HFF-Myc (cell line): ENCODE measurements around the gene COQ3.
A peak's percentile ranks its signal among the peaks of the same experiment; 100 is the strongest.

Experiments
- DNase-seq: peaks from one replicate; pipeline ENCODE4 v3.0.0-alpha.2; 2011; ENCODE audit warnings: low read depth; ENCODE audit errors: extremely low read depth
- H3K4me3 ChIP-seq: replicated peaks from 2 replicates; pipeline ENCODE4 v1.5.1; 2011; ENCODE audit warnings: low read depth, mild to moderate bottlenecking, control low read depth, low read length
- CTCF ChIP-seq: IDR thresholded peaks from 2 replicates; pipeline ENCODE4 v1.5.1; 2012; ENCODE audit warnings: mild to moderate bottlenecking, low read depth, low read length, control low read depth; ENCODE audit errors: missing control alignments

COQ3 gene, protein sequence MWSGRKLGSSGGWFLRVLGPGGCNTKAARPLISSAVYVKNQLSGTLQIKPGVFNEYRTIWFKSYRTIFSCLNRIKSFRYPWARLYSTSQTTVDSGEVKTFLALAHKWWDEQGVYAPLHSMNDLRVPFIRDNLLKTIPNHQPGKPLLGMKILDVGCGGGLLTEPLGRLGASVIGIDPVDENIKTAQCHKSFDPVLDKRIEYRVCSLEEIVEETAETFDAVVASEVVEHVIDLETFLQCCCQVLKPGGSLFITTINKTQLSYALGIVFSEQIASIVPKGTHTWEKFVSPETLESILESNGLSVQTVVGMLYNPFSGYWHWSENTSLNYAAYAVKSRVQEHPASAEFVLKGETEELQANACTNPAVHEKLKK

GRCh38 chr6:99393698-99394531, at the start of gene COQ3:
COQ3 (minus strand) TSS chr6:99394195; CDS start chr6:99394179, 16 bp downstream.
- TF ChIP-seq CTCF: no peak
- peak within 1 kb of the TSS; percentile 81 for H3K4me3 ChIP-seq
- peak; percentile 39 for DNase-seq

GRCh38 chr6:99434702-99435530, 40.9 kb upstream of the COQ3 start:
- TF ChIP-seq CTCF: peak; percentile 36
- DNase-seq: peak; percentile 14

DNA sequence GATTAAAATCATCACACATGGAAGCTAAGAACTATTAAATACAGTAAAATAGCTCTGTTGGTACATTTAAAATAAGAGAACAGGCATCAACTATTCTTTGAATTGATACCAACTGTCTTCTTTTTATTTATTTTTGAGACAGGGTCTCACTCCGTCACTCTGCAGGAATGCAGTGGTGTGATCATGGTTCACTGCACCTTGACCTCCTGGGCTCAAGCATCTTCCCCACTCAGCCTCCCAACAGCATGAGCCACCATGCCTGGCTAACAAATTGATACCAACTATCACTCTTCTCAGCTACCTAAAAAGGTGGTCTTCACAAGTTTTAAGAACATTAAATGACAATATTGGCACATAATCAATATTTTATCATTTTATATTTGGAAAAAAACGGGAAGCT, 38.9 kb upstream of the COQ3 start:
- H3K4me3 ChIP-seq: no peak overlapping the region
- DNase-seq: no peak
- TF ChIP-seq CTCF: no peak

More at GRCh38 chr6:99434702-99435530, 40.9 kb upstream of the COQ3 start:
- H3K4me3 ChIP-seq: no peak overlapping the region

DNA sequence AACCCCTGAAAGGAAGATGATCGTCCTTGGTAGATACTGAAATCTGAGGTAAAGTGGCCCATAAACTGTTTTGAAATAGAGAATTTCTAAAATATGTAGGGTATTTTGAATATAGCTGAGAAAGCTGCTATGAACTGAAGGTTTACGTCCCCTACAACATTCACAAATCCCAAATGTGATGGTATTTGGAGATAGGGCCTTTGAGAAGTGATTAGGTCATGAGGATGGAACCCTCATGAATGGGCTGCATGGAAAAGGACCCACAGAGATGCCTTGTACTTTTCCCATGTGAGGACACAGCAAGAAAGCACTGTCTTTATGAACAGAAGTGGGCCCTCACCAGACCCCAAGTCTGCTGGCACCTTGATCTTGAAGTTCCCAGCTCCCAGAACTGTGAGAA, 37.9 kb upstream of the COQ3 start:
- TF ChIP-seq CTCF: no peak
- DNase-seq: no peak
- no peak overlapping the region for H3K4me3 ChIP-seq

- H3K4me3 ChIP-seq: no peak overlapping the region
- DNase-seq: no peak
- no peak for TF ChIP-seq CTCF
These were observed 34.0 kb upstream of the COQ3 start for GRCh38 chr6:99427988-99428387.

GRCh38 chr6:99426451-99426757, 32.4 kb upstream of the COQ3 start:
- peak overlapping the region; percentile 95 for H3K4me3 ChIP-seq
- TF ChIP-seq CTCF: no peak
- no peak for DNase-seq
